Smooth muscle cell (in vitro differentiated cells): Measurements from ENCODE around the gene FBN2. TPM values are rescaled to one million over a fixed set of nuclear protein-coding genes. Genes with fewer than 3 reads are reported as not detected.

Source experiments
- DNase-seq: peaks from one replicate; lab custom pipeline; 2025; ENCODE audit not compliant: unreplicated experiment; lab: John Stamatoyannopoulos, UW
- H2AFZ ChIP-seq: fragments of 200-600 bp; sonication (generic); 2 replicates; pipeline ENCODE4 v1.6.0; 2016; ENCODE audit warnings: antibody characterized with exemption, low read depth, mild to moderate bottlenecking
- H3F3A ChIP-seq: fragments of 200-600 bp; sonication (generic); 2 replicates; pipeline ENCODE4 v1.6.0; 2017; ENCODE audit warnings: antibody characterized with exemption, low read depth
- H3K27ac ChIP-seq: fragments of 200-600 bp; sonication (generic); 2 replicates; pipeline ENCODE4 v1.5.1; 2016; ENCODE audit warnings: low read depth, mild to moderate bottlenecking
- H3K27me3 ChIP-seq: fragments of 200-600 bp; sonication (generic); 2 replicates; pipeline ENCODE4 v1.6.1; 2016; ENCODE audit warnings: low read depth, mild to moderate bottlenecking
- H3K36me3 ChIP-seq: fragments of 200-600 bp; sonication (generic); 2 replicates; pipeline ENCODE4 v1.5.1; 2016; ENCODE audit warnings: low read depth
- H3K4me1 ChIP-seq: fragments of 200-600 bp; sonication (generic); 2 replicates; pipeline ENCODE4 v1.5.1; 2016; ENCODE audit warnings: low read depth
- H3K4me2 ChIP-seq: fragments of 200-600 bp; sonication (generic); 2 replicates; pipeline ENCODE4 v1.6.0; 2016; ENCODE audit warnings: mild to moderate bottlenecking
- H3K4me3 ChIP-seq: fragments of 200-600 bp; sonication (generic); 2 replicates; pipeline ENCODE4 v1.5.1; 2016; ENCODE audit warnings: mild to moderate bottlenecking
- H3K79me2 ChIP-seq: fragments of 200-600 bp; sonication (generic); 2 replicates; pipeline ENCODE4 v1.6.0; 2016; ENCODE audit warnings: low read depth, mild to moderate bottlenecking
- H3K9ac ChIP-seq: fragments of 200-600 bp; sonication (generic); 2 replicates; pipeline ENCODE4 v1.6.0; 2016; ENCODE audit warnings: low read depth
- H3K9me3 ChIP-seq: fragments of 200-600 bp; sonication (generic); replicated peaks from 2 replicates; pipeline ENCODE4 v1.5.1; 2016; ENCODE audit warnings: low read depth
- H4K20me1 ChIP-seq: fragments of 200-600 bp; sonication (generic); 2 replicates; pipeline ENCODE4 v1.6.0; 2016; ENCODE audit warnings: low read depth
- WGBS: methylation state at CpG from one replicate; pipeline ENCODE4 v1.1.7; 2016; ENCODE audit warnings: low lambda C conversion rate; 5-methylcytosine and 5-hydroxymethylcytosine counted together
- polyA plus RNA-seq: library from polyadenylated mRNA; unstranded; fragments of >200 nt; fragmentation: Nextera tagmentation; extraction: Ambion mirVana; gene quantifications from 2 replicates; pipeline ENCODE4 v1.2.1, GENCODE V29; 2016
- total RNA-seq: library from RNA; depleted of rRNA; stranded (reverse); fragments of >200 nt; gene quantifications from 2 replicates; pipeline ENCODE4 v1.2.3, GENCODE V29; 2014
- TF ChIP-seq, protein P1 (sequence below): fragments of 200-600 bp; sonication (generic); IDR thresholded peaks from 2 replicates; pipeline ENCODE4 v1.5.1; 2017; ENCODE audit warnings: borderline replicate concordance, mild to moderate bottlenecking, antibody characterized with exemption; ENCODE audit not compliant: insufficient read depth, poor library complexity, severe bottlenecking

The FBN2 gene
- total and polyA plus RNA-seq, 2 experiments from 2014 or later: 17.2 to 25.9 TPM

DNA sequence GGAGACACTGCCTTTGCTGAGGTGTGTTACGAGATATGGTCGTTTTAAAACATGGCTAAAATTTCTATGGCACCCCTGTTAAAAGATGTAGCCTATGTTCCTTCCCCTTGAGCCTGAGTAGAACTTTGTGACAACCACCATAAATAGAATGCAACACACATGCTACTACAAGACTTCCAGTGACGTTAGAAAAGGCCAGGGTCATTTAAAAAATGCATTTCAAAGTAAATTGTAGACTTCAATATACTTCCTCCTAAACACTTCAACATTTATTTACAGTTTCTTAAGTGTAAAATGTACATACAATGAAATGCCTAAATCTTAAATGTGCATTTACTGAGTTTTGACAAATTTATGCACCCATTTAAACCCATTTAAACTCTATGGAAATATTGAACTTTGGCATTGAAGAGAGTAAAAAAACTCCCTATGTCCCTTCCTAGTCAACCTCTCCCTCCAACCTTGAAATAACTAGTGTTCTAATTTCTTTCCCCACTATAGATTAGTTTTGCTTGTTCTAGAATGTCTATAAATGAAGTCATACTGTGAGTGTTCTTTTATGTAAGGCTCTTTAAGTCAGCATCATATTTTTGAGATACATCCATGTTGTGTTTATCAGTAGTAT lies 294.0 kb downstream of the FBN2 start:
- Histone ChIP-seq H3F3A (no peaks in the 10 kb centered on the region), H3K4me3 (no peak overlapping the region), H3K9me3 (no peaks in the 10 kb centered on the region), H4K20me1 (no peaks in the 10 kb centered on the region), H3K79me2 (no peaks in the 10 kb centered on the region), H3K9ac (no peak overlapping the region), H3K4me1 (no peaks in the 10 kb centered on the region), H3K4me2 (no peak overlapping the region), H3K27me3 (no peaks in the 10 kb centered on the region), H3K27ac (no peak overlapping the region), H2AFZ (no peak overlapping the region), H3K36me3 (no peaks in the 10 kb centered on the region)
- DNase-seq: no peak
- TF ChIP-seq, protein P1, sequence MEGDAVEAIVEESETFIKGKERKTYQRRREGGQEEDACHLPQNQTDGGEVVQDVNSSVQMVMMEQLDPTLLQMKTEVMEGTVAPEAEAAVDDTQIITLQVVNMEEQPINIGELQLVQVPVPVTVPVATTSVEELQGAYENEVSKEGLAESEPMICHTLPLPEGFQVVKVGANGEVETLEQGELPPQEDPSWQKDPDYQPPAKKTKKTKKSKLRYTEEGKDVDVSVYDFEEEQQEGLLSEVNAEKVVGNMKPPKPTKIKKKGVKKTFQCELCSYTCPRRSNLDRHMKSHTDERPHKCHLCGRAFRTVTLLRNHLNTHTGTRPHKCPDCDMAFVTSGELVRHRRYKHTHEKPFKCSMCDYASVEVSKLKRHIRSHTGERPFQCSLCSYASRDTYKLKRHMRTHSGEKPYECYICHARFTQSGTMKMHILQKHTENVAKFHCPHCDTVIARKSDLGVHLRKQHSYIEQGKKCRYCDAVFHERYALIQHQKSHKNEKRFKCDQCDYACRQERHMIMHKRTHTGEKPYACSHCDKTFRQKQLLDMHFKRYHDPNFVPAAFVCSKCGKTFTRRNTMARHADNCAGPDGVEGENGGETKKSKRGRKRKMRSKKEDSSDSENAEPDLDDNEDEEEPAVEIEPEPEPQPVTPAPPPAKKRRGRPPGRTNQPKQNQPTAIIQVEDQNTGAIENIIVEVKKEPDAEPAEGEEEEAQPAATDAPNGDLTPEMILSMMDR: no peak
- 86% methylated on average over 3 of the region's 3 CpGs for WGBS

DNA sequence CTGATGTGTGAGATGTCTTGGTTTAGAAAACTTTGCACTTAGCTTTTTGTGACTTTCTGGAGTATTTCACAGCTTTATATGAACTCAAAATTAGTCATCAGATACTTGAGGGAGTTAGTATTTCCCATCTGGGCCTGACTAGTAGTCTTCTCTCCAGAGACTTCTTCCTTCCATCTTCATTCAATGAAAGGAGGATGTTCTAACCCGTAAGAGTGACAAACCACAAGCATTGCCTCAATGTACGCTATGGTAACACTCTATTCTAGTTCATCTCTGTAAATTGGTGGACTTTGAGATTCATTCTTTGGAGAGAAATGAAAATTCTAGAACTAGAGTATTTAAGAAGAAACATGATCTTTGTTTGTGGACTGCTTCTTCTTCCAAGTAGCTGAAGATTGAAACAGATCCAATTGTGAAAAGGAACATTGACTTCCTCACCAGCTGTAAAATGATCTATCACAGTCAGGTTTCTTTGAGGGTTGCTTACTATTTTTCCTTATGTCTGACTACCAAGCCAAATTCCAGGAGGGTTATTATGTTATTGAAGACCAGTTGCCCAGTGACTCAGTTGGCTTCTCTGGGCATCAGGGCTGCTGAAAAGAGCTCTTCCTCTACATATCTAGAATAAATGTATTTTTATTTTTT lies 296.9 kb downstream of the FBN2 start:
- H3K36me3 ChIP-seq: no peaks in the 10 kb centered on the region
- no peak for DNase-seq
- TF ChIP-seq, protein P1: no peak
- WGBS: 54% methylated on average over 2 of the region's 2 CpGs
- H3K9me3 ChIP-seq: no peaks in the 10 kb centered on the region
- H3K27ac ChIP-seq: no peak overlapping the region
- peaks cover 4% of the 10 kb centered on the region for H3K4me1 ChIP-seq
- H3K27me3 ChIP-seq: no peaks in the 10 kb centered on the region
- H3K79me2 ChIP-seq: no peaks in the 10 kb centered on the region
- H3F3A ChIP-seq: peaks cover 7% of the 10 kb centered on the region
- H2AFZ ChIP-seq: no peak overlapping the region
- H3K4me2 ChIP-seq: no peak overlapping the region
- no peak overlapping the region for H3K9ac ChIP-seq
- H3K4me3 ChIP-seq: no peak overlapping the region
- H4K20me1 ChIP-seq: no peaks in the 10 kb centered on the region

DNA sequence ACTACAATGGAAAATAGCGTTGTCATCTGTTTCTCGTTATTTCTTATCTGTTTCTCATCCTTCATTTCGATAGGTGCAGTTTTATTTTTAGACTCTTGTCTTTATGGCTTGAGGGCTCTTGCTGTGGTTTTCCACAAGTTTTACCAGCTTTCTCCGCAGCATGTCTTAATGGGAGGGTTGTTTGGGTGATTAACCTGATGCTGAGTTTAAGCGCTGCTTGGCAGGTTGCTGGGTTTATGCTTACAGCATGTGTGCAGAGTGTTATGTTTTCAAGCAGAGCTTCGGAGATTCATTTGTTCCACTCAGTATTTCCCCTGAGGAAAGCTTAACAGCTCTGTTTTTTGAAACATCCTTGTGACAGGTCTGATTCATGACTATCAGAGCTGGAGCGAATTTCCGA lies 300.5 kb downstream of the FBN2 start:
- no peak for DNase-seq
- Histone ChIP-seq H3K4me1 (peaks cover 4% of the 10 kb centered on the region), H2AFZ (no peak overlapping the region), H3K4me3 (no peak overlapping the region), H3K36me3 (no peaks in the 10 kb centered on the region), H3K79me2 (no peaks in the 10 kb centered on the region), H3K9me3 (no peaks in the 10 kb centered on the region), H4K20me1 (no peaks in the 10 kb centered on the region), H3K4me2 (peak overlapping the region; percentile 28), H3K9ac (no peak overlapping the region), H3F3A (peaks cover 7% of the 10 kb centered on the region), H3K27ac (no peak overlapping the region), H3K27me3 (no peaks in the 10 kb centered on the region)
- 35% methylated on average over 8 of the region's 8 CpGs for WGBS
- TF ChIP-seq, protein P1: no peak

DNA sequence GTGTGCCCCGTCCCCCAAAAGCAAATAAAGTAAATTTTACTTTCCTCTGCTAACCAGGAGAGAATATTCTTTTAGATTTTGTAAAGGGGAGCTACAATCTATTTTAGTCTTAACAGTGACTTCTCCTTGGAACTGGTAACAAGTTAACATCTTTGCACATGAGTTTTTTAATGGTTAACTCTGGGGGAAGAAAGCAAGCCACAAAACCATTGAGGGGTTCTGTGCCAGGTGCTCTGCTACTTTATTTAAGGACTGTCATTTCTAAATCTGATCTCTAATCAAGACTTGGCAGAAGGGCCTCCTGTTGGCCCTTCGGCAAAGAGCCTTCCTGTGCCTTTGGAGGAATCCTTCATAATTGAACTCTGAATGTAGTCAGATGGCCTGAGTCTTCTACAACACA lies 301.0 kb downstream of the FBN2 start:
- H3K4me2 ChIP-seq: peak overlapping the region; percentile 28
- TF ChIP-seq, protein P1: no peak

More for the DNA sequence above, 301.0 kb downstream of the FBN2 start:
- Histone ChIP-seq H3F3A (peaks cover 7% of the 10 kb centered on the region), H3K27me3 (no peaks in the 10 kb centered on the region), H3K4me1 (peaks cover 4% of the 10 kb centered on the region), H4K20me1 (no peaks in the 10 kb centered on the region), H3K9ac (no peak overlapping the region), H2AFZ (no peak overlapping the region), H3K27ac (no peak overlapping the region), H3K4me3 (no peak overlapping the region), H3K79me2 (no peaks in the 10 kb centered on the region), H3K36me3 (no peaks in the 10 kb centered on the region), H3K9me3 (no peaks in the 10 kb centered on the region)
- no peak for DNase-seq
- WGBS: 75% methylated on average over 2 of the region's 2 CpGs
